Fibroblast of gingiva (primary cell): Measurements from ENCODE around the gene VPREB3.

Source experiments
- DNase-seq: peaks from one replicate; pipeline ENCODE4 v3.0.0-alpha.2; 2011; ENCODE audit warnings: low read depth

The VPREB3 gene

DNA sequence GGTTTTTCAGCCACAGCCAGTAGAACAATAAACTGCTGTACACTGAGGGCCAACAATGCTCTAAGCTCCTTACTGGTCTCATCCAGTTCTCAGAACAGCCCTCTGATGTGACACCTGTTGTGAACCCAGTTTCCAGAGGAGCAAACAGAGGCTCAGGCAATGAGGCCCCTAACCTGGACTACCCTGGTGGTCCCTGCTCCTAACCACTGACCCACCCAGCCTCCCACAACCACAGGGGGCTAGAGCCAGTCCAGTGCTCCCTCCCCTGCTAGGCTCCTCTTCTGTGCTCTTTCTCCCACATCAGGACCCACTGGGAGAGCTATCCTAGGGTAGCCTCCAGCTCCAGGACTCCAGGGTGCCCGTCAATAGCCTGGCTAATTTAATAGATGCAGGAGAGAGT, 28.5 kb upstream of the VPREB3 start:
- DNase-seq: no peak

DNA sequence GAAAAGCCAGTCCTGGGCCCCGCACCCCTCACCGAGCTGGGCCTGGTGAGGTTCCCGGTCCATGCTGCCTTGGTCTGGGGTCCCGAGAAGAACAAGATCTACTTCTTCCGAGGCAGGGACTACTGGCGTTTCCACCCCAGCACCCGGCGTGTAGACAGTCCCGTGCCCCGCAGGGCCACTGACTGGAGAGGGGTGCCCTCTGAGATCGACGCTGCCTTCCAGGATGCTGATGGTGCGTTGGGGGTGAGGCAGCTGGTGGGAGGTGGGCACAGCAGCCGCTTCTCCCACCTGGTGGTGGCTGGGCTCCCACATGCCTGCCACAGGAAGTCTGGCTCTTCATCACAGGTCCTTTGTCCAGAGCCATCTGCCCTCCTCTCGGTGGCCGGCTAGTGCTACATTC, 28.0 kb upstream of the VPREB3 start:
- no peak for DNase-seq

DNA sequence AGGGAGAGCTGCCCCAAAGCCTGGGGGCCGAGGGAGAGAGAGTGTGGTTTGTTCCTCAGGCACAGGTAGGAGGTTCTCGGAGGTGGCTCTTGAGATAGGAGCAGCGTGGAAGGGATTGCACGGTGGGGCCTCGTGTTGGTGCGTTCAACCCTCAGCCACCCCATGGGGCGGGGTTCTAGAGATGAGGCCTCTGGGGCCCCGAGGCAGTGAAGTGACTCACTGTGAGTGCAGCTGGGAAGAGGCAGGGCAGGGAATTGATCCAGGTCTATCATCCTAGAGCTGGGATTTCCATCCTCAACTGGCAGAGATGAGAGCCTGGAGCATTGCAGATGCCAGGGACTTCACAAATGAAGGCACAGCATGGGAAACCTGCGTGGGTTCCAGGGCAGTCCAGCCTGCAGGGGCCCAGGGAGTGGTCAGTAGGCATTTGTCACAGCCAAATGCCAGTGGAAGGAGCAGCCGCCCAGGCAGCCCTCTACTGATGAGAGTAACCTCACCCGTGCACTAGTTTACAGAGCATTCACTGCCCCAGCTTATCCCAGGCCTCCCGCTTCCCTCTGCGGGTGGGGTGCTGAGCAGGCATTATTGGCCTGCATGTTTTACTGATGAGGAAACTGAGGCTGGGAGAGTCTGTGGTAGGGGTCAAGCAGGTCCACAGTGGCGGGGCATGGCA, 27.4 kb upstream of the VPREB3 start:
- peak; percentile 68 for DNase-seq

DNA sequence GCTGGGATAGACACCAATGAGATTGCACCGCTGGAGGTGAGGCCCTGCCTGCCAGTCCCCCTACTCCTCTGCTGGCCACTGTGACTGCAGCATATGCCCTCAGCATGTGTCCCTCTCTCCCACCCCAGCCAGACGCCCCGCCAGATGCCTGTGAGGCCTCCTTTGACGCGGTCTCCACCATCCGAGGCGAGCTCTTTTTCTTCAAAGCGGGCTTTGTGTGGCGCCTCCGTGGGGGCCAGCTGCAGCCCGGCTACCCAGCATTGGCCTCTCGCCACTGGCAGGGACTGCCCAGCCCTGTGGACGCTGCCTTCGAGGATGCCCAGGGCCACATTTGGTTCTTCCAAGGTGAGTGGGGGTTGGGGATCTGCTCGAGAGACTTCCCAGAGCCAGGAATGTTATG, 26.8 kb upstream of the VPREB3 start:
- no peak for DNase-seq

DNA sequence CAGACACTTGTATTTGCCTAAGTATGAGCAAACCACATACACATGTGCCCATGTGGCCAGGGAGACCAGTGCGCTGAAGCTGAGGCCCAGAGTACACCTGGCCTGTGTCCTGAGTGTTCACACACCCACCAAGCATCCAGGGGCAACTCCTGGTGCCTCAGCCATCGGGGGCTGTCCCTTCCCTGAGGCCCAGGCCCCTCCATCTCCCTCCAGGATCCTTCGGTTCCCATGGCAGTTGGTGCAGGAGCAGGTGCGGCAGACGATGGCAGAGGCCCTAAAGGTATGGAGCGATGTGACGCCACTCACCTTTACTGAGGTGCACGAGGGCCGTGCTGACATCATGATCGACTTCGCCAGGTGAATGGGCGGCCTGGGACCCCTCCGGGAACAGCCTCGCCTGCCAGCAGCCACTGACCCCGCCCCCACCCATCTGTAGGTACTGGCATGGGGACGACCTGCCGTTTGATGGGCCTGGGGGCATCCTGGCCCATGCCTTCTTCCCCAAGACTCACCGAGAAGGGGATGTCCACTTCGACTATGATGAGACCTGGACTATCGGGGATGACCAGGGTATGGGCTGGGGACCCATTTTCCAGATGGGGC, 26.0 kb upstream of the VPREB3 start:
- no peak for DNase-seq

DNA sequence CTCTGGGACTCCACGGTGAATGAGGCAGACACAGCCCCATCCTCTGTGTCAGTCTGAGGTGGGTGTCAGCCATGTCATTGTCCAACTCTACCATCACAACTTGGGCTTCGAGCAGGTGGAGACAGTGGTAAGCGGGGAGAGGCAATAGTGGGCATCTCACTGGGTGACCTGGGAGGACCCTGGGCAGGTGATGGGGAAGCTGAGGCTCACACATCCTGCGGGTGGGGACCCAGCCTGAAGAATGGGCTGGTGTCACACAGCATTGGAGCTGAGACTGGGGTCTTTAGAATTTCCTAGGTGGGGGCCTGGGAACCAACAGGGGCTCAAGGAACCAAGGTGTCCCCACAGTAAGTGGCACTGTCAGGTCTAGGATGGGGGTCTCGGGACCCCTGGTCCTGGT, 25.5 kb upstream of the VPREB3 start:
- DNase-seq: no peak

DNA sequence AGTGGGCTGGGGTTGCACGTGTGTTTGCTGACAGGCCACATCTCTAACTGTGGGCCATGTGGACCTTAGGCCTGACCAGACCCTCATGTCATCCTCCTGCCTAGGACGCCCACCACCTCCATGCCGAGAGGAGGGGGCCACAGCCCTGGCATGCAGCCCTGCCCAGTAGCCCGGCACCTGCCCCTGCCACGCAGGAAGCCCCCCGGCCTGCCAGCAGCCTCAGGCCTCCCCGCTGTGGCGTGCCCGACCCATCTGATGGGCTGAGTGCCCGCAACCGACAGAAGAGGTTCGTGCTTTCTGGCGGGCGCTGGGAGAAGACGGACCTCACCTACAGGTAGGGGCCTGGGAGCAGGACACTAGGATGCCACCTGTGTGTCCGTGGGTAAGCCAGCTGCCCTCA, 24.9 kb upstream of the VPREB3 start:
- DNase-seq: no peak

DNA sequence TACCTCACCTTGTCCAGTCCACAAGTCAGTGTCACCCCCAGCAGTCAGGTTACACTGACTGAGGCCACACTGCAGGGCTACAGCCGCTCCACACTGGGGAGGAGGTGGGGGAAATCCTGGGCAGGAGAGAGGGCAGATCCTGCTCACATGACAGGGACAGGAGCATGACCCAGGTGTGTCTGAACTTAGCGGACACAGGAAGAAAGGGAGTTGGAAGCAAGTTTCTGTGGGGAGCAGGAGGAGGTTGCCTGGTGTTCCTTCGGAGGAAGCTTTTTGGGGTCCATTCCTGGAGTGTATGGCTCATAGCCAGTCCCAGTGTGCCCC, 24.3 kb upstream of the VPREB3 start:
- no peak for DNase-seq

DNA sequence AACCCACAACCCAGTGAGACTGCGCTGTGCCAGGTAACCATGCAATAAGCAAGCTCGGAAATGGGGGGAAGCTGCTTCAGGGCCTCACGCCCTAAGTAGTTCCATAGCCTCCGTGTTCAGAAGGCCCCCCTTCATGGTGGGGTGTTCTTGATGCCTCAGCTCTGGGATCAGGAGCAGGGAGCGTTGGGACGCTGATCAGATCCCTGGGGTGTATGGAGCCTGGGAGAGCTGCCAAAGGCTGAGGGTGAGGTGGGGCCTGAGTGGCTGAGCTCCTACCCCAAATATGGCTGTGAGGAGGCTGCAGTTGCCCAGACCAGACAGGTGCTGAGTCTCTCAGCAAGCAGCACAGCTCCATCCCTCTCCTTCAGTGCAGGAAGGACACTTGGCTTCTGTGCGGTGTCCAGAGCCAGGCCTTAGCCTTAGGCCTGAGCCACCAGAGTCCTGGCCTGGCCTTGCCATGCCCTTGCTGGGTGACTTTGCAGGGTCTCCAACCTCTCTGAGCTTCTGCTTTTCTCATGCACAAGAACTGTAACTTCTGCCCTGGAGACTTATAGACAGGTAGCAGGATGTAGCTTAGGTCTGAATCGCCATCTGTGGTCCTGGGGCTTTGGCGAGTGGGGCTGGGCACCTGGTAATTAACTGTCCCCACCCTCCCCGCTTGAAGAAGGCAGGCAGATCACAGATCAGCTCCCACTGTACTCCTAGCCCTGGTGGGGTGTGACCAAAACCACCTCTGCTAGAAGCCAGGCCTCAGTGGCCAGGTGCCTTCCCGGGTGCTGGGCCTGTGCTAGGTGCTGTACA, 23.8 kb upstream of the VPREB3 start:
- DNase-seq: no peak

DNA sequence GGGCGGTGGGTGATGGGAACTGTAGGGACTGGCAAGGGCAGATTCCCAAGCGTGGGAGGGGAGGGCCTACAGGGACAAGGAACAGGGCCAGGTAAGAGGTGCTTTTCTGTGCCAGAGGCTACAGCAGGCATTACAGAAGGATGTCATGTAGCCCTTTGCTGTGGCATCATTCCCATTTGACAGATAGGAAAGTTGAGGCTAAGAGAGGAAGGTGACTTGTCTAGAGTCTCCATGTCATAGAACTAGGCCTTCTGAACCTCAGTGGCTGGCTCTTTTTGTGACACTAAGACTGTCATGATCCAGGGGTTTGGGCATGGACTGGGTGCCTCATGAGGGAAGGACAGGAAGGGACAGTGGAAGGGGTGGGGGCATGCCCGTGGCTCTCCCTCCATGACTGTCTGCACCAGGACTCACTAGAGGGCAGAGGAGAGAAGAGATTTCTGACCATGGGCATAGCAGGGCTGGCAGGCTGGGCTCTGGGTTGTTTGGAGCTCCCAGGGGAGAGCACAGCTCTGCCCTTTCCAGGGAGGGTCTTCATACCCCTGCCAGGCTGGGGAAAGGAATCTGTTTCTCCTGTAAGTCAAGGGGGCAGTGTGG, 21.7 kb upstream of the VPREB3 start:
- DNase-seq: no peak

DNA sequence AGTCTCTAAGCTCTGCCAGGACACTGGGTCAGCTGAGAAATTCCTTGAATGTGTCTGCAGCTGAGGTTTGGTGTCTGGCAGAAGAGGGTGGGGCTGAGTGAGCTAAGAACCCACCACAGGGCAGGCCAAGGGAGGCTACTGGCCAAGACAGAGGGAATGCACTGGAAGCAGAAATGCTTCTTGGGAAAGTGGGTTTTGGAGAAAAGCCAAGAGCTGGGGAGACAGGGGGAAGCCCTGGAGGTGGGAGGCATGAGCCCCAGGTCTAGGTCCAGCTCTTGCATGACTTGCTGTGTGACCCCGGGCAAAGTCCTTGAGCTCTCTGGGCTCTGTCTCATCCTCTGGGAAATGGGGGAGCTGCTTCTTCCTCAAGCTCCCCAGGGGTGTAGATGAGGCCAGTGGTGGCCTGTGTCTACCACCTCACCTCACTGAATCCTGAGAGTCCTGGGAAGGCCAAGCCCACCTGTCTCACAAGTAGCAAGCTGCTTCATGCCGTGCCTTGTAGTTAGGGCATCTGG, 20.8 kb upstream of the VPREB3 start:
- peak; percentile 38 for DNase-seq

DNA sequence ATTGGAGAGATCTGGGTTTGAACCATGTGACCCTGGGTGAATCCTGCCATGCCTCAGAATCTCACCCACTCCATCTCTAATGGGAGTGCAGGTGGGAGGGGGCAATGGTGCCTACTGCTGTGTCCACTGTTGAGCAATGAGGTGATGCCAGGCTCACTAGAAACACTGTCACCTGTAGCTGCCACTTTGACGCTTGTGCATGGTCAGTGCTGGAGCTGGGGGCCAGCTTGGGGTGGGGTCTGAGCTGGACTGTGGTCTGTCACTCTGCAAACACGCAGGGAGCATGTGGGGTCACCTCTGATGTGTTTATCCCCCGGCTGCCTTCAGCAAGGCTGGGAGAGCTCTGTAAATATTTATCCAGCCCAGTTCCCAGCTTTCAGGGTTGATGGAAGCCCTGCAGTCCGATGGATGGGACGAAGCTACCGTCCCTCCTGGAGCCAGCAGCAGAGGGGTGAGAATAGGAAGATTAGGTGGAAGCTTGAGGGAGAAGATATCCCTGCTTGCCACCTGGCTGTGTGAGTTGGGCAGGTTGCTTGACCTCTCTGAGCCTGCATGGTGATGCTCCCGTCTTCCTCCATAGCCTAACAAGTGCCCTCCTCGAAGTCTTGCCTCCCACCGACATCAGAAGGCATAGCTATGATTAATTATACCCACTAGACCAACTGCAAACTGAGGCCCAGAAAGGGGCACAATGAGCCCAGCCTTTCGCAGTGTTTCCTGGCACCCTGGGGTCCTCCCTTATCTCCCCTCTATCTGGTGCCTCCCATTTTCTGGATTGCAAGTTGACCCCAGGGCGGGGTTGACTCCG, 20.1 kb upstream of the VPREB3 start:
- DNase-seq: no peak

DNA sequence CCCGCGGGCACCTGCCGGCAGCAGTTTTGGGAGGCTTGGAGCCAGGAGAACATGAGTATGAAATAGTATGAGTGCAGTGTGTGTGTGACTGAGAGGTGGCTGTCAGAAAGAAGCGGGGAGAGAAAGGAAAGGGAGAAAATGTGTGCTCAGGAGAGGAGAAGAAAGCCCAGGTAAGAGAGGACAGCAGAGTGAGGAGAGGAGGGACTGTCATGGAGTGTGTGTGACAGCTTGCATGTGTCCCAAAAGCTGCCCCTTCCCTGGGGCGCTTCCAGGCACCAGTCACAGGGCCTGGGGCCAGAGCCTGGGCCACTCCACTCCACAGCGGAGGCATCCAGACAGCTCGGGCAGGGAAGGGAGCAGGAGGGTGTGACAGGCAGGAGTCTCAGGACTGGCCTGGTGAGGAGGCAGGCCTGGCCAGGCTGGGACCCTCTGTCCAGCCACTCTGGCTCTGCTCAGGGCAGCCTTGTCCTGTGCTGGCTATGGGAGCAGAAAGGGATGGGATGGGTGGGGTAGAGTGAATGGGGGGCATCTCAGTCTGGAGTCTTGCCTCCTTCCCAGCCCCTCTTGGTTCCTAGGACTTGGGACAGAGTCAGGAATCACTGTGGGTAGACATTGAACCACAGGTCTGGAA, 19.4 kb upstream of the VPREB3 start:
- no peak for DNase-seq

DNA sequence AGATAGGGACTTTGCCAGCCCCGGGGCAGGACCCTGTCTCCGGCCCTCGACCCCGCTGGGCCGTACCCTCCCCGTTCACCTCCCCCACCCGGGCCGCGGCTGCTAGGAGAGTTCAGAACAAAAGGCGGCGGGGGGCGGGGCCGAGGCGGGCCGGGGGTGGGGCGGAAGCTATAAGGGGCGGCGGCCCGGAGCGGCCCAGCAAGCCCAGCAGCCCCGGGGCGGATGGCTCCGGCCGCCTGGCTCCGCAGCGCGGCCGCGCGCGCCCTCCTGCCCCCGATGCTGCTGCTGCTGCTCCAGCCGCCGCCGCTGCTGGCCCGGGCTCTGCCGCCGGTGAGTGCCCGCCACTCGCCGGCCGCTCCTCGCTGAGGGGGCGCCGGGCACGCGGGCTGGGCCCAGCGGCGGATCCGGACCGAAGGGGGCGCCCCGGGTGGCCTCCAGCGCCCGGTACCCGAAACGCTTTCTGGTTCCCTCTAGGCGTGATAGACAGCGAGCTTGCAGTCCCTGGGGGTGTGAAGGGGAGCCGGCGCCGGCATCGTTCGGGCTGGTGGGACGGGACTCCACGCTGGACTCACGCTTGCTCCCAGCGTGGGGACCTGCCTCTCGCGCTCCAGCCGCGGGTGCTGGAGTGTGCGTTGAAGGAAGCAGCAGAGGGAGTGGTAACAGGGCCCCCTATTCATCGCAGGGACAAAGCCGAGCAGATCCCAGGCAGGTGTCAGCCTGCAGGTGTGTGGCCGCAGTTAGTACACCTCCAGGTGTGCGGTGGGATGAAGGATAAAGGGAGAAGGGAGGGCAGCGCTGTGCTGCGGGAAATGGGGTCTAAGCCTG, 18.6 kb upstream of the VPREB3 start, which contains the start of gene MMP11:
Gene MMP11, plus strand, starts transcription at position 201 of the 825 bp plus-strand sequence. Its CDS starts 22 bp downstream, at position 223.
- peak; percentile 30 for DNase-seq

DNA sequence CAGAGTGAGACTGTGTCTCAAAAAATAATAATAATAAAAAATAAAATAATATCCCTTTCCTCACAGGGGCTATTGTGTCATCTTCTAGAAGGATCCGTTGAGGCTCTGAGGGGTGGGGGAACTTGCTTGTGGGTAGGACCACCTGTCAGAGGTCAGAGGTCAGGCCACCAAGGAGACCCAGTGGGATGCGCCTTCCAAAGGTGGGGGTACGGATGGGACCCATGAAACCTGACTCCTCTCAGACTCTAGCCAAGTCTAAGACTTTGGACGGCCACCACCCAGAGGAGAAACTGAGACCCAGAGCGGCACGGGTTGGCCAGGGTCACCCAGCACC, 18.1 kb upstream of the VPREB3 start:
- DNase-seq: no peak

DNA sequence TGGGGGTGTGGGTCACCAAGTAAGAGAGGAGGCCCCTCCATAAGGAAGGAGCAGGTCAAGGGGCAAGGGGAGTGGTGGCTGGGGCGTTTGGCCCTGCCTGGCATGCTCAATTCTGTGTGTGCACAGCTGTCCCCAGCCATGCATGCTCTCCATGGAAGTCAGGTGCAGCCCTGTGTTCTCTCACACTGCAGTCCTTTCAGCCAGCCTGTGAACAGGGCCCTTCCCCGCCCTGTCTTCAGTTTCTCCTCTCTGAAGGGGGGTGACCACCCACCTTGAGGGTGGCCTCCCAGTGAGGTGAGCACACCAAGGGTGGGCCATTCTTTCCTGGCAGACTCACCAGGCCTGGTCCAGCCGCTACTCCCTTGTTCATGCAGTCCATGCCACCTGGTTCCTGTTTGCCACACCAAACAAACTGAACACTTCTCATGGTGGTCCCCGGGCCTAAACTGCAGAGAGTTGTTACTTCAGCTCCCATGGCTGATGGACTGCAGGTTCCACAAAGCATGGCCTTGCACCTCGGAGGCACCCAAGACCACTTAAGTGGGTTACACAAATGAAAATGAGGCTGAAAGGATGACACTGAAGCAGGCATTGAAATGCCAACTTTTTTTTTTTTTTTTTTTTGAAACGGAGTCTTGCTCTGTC, 15.2 kb upstream of the VPREB3 start:
- DNase-seq: no peak

DNA sequence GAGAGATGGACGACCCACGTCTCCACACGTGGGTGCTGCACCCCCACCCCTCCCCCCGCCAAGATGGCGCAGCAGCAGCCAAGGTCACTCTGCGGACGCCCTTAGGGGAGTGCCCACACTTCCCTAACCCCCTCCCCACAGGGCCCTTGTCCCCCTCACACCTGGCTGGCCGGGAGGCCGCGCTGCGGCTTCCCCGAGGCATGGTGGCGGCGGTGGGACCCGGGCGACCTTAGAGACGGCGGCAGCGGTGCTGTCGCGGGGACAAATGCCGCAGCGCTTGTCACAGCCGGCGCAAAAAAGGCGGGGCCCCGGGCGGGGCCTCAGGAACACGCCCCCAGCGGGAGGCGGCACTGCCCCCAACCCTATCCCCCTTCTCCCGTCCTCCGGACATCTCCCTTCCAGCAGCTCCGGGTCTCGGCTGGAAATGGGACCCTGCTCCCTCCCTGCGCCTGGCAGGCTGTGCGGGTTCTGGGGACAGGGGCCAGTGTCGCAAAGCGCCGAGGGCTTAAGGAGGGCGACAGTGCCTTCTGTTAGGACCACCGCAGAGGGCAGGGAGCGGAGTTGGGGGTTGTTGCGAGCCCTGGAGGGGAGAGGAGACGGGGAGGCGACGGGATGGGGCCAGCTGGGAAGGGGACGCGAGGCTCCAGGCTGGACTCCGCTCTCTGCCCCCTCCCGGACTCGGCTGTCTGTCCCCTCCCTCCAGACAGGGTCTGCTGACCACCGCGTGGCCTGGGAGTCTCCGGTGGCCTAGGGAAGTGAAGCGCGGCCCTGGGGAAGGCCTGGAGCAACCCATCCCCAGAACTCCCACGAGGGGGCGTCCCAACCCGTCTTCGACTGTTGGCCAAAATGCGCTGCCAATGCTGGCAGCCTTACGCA, 13.7 kb upstream of the VPREB3 start, which contains the start of gene CHCHD10:
Gene CHCHD10, minus strand, starts transcription at position 300 of the 876 bp plus-strand sequence. Its CDS starts 98 bp downstream, at position 202.
- DNase-seq: peak; percentile 72

DNA sequence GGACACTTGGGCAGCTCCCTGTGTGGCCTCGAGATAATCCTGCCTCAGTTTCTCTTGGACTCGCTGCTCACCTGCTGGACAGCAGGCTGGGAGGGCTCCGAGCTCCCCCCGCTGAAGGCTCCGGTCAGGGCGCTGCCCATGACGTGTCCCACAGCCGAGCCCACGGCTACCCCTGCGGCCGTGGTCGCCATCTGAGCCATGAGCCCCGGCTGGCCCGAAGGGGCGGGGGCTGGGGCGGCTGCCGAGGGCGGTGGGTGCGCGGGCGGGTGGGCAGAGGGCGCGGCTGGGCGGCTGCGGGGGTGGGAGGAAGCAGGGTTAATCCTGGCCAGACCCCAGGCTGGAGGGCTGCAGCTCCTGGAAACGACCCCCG, 13.1 kb upstream of the VPREB3 start:
- DNase-seq: no peak
